ENCODE measurements around the gene ZNF565.
A peak's percentile ranks its signal among the peaks of the same experiment; 100 is the strongest.
"Not testable (repeated sequence)": the region's sequence is repeated elsewhere in the genome, so short reads cannot be mapped to it uniquely, and the experiment has no call there.

ZNF565 gene

DNA sequence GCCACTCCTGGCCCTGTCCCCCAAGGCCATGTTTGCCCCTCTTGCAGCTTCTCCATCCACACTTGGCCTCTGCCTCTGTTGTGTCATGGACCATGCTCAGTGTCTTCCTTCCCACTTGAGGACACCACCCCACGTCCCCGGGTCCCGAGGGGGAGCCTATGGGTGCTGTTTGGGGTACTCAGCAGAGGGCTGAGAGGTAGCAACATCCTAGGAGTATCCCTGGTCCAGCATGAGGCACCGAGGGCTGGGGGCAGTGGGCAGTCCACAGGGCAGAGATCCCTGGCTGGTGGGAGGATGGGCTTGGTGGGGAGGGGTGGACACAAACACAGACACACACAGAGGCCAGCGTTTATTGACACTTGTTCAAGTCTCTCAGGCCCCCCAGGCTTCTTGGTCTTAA, 63.9 kb downstream of the ZNF565 start:
- Mint-ChIP-seq H3K27me3 (ENCODE audit: low read depth) (no peaks in the 10 kb centered on the region), H3K4me1 (ENCODE audit: low read depth) (peaks cover 4% of the 10 kb centered on the region), H3K27ac (no peak overlapping the region), H3K4me3 (no peak overlapping the region), H3K9me3 (no peaks in the 10 kb centered on the region), H3K36me3 (ENCODE audit: low read depth) (peaks cover 45% of the 10 kb centered on the region)
- no peak for DNase-seq (ENCODE audit: low spot score)

DNA sequence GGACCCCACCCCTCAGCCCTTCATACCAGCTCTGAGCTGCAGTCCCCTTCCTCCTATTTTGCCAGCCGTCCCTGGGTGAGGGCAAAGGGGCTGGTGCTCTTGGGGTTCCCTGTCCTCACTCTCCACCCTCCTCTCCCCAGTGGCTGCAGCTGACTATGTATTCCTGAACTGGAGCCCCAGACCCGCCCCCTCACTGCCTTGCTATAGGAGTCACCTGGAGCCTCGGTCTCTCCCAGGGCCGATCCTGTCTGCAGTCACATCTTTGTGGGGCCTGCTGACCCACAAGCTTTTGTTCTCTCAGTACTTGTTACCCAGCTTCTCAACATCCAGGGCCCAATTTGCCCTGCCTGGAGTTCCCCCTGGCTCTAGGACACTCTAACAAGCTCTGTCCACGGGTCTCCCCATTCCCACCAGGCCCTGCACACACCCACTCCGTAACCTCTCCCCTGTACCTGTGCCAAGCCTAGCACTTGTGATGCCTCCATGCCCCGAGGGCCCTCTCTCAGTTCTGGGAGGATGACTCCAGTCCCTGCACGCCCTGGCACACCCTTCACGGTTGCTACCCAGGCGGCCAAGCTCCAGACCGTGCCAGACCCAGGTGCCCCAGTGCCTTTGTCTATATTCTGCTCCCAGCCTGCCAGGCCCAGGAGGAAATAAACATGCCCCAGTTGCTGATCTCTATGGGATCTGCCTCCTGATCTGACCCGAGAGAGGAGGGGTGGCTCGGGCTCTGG, 64.6 kb downstream of the ZNF565 start:
- H3K36me3 Mint-ChIP-seq (ENCODE audit: low read depth) = peaks cover 50% of the 10 kb centered on the region
- H3K27ac Mint-ChIP-seq = no peak overlapping the region
- peaks cover 4% of the 10 kb centered on the region for H3K4me1 Mint-ChIP-seq (ENCODE audit: low read depth)
- H3K9me3 Mint-ChIP-seq = no peaks in the 10 kb centered on the region
- H3K27me3 Mint-ChIP-seq (ENCODE audit: low read depth) = no peaks in the 10 kb centered on the region
- no peak overlapping the region for H3K4me3 Mint-ChIP-seq
- no peak for DNase-seq (ENCODE audit: low spot score)

DNA sequence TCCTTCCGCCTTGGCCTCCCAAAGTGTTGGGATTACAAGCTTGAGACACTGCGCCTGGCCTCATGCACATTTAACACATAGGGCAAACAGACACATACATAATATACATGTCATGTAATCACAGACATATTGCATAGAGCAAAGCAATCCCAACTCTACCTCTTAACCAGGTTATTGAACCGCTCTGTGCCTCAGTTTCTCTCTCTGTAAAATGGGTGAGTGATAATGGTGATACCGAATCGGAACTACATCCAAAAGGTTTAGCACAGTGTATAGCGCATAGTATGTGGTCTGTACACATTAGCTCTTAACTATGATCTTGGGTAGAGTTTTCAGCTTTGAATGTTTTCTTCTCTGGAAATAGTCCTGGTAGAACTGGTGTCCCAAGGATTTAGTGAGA, 69.8 kb downstream of the ZNF565 start:
- DNase-seq (ENCODE audit: low spot score) = no peak
- no peak overlapping the region for H3K27ac Mint-ChIP-seq
- no peak overlapping the region for H3K4me3 Mint-ChIP-seq
- H3K36me3 Mint-ChIP-seq (ENCODE audit: low read depth) = peaks cover 63% of the 10 kb centered on the region
- no peaks in the 10 kb centered on the region for H3K27me3 Mint-ChIP-seq (ENCODE audit: low read depth)
- H3K9me3 Mint-ChIP-seq = no peaks in the 10 kb centered on the region
- peaks cover 13% of the 10 kb centered on the region for H3K4me1 Mint-ChIP-seq (ENCODE audit: low read depth)

DNA sequence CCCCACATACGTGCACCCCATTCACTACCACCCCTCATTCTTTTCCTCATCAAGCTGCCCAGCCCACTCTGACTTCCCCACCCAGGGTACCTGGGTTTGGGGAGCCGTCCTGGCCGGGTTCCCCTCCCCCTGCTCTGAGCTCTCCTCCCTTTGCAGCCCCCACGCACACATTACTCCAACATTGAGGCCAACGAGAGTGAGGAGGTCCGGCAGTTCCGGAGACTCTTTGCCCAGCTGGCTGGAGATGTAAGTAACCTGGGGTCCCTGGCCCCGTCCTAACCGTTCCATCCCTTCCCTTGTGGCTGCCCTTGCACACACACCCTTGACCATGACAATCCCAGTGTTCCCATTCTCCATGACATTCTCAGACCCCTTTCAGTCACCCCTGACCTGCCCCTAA, 72.0 kb downstream of the ZNF565 start:
- no peak for DNase-seq (ENCODE audit: low spot score)
- H3K4me1 Mint-ChIP-seq (ENCODE audit: low read depth) = peaks cover 9% of the 10 kb centered on the region
- H3K27ac Mint-ChIP-seq = no peak overlapping the region
- H3K9me3 Mint-ChIP-seq = no peaks in the 10 kb centered on the region
- H3K27me3 Mint-ChIP-seq (ENCODE audit: low read depth) = no peaks in the 10 kb centered on the region
- peak overlapping the region; percentile 40 for H3K4me3 Mint-ChIP-seq
- peaks cover 49% of the 10 kb centered on the region for H3K36me3 Mint-ChIP-seq (ENCODE audit: low read depth)

DNA sequence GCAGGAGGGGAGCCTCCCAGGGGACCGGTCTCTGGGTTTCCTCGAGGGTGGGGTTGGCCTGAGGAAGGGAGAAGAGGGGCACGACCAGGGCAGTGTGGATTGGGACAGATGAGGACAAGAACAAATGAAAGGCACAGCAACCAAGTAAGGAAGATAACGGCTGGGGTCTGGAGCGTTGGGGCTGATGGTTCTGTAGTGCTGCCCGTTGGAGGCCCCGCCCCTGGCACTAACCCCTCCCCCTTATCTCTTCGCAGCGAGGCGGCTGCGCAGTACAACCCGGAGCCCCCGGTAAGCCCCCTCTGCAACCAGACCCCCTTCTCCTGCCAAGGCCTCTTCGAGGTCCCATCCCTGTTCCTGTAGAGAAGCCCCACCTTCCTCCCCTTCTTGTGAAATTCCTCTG, 72.4 kb downstream of the ZNF565 start:
- Mint-ChIP-seq H3K27me3 (ENCODE audit: low read depth) (no peaks in the 10 kb centered on the region), H3K4me3 (peak overlapping the region; percentile 87), H3K27ac (no peak overlapping the region), H3K4me1 (ENCODE audit: low read depth) (peaks cover 9% of the 10 kb centered on the region), H3K36me3 (ENCODE audit: low read depth) (peaks cover 47% of the 10 kb centered on the region), H3K9me3 (no peaks in the 10 kb centered on the region)
- no peak for DNase-seq (ENCODE audit: low spot score)

DNA sequence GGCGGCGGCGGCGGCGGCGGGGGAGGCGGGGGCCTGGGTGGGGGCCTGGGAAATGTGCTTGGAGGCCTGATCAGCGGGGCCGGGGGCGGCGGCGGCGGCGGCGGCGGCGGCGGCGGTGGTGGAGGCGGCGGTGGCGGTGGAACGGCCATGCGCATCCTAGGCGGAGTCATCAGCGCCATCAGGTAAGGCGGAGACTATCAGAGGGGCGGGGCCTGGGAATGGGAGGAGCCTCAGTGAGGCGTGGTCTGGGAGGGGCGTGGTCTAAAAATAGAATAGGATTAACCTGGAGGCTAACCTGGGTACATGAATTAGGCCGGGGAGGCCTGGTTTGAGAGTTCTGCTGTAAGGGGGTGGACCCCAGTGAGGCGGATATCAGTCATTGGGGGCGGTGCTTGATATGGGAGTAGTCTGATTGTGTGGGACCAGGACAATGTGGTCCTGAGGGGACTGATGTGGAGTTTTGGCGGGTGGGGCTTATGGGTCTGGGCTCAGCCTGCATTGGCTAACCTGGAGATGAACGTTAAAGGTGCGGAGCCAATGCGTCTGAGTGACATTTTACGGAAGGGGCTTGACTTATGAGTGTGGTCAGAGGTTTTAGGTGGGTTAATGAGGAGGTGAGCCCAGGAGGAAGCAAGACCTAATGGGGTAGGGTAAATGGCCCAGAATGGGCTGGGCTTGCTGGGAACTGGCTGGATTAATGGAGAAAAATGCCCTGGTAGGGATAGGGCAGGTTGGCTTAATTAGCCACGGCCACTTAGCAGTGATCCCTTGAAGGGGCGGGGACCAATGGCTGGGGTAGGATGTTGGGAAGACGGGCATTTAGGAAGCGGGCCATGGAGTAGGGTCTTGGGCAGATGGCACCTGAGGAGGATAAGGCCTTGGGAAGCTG, 73.2 kb downstream of the ZNF565 start:
- Mint-ChIP-seq H3K9me3 (no peaks in the 10 kb centered on the region), H3K36me3 (ENCODE audit: low read depth) (peaks cover 41% of the 10 kb centered on the region), H3K4me1 (ENCODE audit: low read depth) (peaks cover 14% of the 10 kb centered on the region)

DNA sequence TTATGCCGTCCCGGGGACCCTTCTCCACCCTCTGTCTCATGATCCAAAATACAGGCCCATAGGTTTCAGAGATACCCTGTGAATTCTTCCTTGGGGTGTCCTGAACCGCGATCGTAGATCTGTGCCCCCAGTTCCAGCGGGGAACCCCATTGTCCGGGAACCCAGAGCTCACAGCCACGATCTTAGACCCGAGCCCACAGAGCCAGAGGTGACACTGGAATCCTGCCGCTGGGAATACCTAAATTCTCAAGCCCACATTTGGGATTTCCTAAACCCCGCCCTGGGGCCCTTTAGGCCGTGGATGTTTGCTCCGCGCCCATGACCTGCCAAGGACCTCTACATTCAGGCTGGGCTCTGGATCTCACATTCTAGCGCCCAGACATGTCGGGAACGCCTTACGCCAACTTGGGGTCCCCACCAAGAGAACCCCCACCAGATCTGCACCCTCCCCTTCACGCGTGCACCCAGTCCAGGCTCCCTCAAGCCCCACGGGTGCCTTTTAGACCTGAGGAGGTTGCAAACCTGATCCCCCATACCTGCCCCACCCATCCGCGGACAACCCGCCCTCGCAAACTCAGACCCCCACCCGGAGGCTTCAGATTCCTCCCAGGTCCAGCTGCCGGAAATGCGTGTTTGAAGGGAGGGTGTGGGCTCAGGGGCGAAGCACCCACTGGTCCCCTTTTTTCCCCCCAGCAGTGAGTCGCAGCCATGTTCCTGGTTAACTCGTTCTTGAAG, 74.0 kb downstream of the ZNF565 start:
- Mint-ChIP-seq H3K4me1 (ENCODE audit: low read depth) (peaks cover 14% of the 10 kb centered on the region), H3K27me3 (ENCODE audit: low read depth) (no peaks in the 10 kb centered on the region), H3K36me3 (ENCODE audit: low read depth) (peaks cover 34% of the 10 kb centered on the region), H3K4me3 (peak overlapping the region; percentile 97), H3K27ac (peak overlapping the region; percentile 94), H3K9me3 (no peaks in the 10 kb centered on the region)
- DNase-seq (ENCODE audit: low spot score) = peak; percentile 33

More for the DNA sequence above, 73.2 kb downstream of the ZNF565 start:
- peak overlapping the region; percentile 94 for H3K27ac Mint-ChIP-seq
- H3K4me3 Mint-ChIP-seq = peak overlapping the region; percentile 97
- peak; percentile 87 for DNase-seq (ENCODE audit: low spot score)
- no peaks in the 10 kb centered on the region for H3K27me3 Mint-ChIP-seq (ENCODE audit: low read depth)

DNA sequence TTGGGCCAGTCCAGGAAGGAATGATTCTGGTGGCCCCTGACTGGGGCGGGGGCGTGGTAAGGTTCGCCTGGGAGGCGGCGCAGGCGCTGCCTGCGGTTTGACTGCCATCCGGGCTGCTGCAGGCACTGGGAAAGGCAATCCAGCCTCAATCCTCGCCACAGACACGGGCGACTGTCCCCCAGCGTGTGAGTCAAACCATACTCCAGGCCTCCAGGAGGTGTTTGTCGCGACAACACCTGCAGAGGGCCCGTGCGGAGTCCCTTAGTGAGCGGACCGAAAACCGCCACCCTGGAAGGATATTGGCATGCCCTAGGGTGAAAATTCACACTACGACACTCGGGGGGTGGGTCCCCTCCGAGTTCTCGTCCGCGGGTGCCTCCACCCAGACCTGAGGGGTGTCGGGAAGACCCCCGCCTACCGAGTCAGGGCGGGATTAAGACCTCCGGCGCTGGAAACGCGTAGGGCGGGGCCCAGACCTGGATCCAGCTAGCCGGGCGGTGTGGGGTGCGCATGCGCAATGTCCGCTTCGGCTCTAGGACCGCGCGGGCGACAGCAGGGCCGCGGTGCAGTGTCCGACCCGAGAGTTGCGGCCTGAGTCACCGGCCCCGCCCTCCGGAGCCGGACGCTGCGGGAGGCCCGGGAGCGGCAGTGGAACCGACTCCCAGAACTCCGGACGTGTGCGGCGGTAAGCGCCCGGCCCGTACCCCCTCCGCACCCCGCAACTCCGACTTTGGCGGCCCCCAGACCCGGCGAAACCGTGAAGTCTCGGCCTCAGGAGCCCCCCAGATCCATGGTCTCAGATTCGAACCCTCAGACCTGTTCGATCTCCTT, 74.8 kb downstream of the ZNF565 start, which contains the start of gene CAPNS1:
TSS of gene CAPNS1 (plus strand) at position 594 of the 831 bp plus-strand sequence. CDS start 946 bp downstream, outside the sequence.
- no peaks in the 10 kb centered on the region for H3K27me3 Mint-ChIP-seq (ENCODE audit: low read depth)
- H3K36me3 Mint-ChIP-seq (ENCODE audit: low read depth) = peaks cover 28% of the 10 kb centered on the region
- no peaks in the 10 kb centered on the region for H3K9me3 Mint-ChIP-seq
- H3K27ac Mint-ChIP-seq = peak within 1 kb of the TSS; percentile 94
- peak; percentile 97 for DNase-seq (ENCODE audit: low spot score)
- H3K4me1 Mint-ChIP-seq (ENCODE audit: low read depth) = peaks cover 14% of the 10 kb centered on the region
- H3K4me3 Mint-ChIP-seq = peak within 1 kb of the TSS; percentile 97

DNA sequence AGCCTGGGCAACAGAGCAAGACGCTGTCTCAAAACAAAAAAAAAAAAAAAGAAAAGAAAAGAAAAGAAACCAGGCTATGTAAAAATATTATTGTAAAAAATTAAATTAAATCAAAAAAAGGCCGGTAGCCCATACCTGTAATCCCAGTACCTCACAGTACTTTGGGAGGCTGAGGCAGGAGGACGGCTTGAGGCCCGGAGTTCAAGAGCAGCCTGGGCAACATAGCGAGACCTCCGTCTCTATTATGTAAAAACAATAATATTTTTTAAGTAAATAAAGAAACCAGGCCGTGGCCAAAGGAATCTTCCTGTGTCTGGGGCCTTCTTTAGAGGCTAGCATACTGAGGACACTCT, 75.4 kb downstream of the ZNF565 start:
- Mint-ChIP-seq H3K27ac (peak overlapping the region; percentile 94), H3K4me1 (ENCODE audit: low read depth) (peaks cover 14% of the 10 kb centered on the region), H3K36me3 (ENCODE audit: low read depth) (peaks cover 25% of the 10 kb centered on the region), H3K4me3 (peak overlapping the region; percentile 97), H3K27me3 (ENCODE audit: low read depth) (no peaks in the 10 kb centered on the region), H3K9me3 (no peaks in the 10 kb centered on the region)
- no peak for DNase-seq (ENCODE audit: low spot score)

DNA sequence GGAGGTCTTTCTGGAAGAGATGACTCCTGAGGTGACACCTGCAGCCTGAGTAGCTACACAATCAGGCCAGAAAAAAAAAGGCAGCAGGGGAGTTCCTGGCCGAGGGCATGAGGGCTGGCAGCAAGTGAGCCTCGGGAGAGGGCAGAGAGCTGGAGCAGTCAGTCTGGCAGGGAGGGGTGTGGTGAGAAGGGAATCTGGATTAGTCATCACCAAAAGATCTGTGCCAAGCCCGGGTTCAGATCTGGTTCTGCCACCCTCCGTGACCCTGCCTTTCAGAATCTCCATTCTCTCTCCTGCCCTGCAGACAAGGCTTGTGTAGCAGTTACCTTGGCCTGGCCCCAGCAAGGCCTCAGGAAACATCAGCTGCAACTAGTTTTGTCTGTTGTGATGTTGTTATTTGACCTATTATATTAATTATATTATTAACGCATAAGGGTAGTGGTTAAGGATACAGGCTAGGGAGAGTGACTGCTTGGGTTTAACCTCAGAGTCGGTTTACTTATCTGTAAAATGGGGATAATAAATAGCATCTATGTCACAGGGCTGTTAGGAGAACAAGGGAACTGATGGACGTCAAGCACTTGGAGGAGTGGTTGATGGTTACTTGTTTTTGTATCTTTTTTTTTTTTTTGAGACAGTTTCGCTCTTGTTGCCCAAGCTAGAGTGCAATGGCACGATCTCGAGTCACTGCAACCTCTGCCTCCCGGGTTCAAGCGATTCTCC, 77.3 kb downstream of the ZNF565 start:
- peaks cover 21% of the 10 kb centered on the region for H3K4me1 Mint-ChIP-seq (ENCODE audit: low read depth)
- peak overlapping the region; percentile 27 for H3K27ac Mint-ChIP-seq
- no peaks in the 10 kb centered on the region for H3K9me3 Mint-ChIP-seq
- no peaks in the 10 kb centered on the region for H3K27me3 Mint-ChIP-seq (ENCODE audit: low read depth)
- no peak for DNase-seq (ENCODE audit: low spot score)
- H3K36me3 Mint-ChIP-seq (ENCODE audit: low read depth) = peaks cover 16% of the 10 kb centered on the region
- no peak overlapping the region for H3K4me3 Mint-ChIP-seq

DNA sequence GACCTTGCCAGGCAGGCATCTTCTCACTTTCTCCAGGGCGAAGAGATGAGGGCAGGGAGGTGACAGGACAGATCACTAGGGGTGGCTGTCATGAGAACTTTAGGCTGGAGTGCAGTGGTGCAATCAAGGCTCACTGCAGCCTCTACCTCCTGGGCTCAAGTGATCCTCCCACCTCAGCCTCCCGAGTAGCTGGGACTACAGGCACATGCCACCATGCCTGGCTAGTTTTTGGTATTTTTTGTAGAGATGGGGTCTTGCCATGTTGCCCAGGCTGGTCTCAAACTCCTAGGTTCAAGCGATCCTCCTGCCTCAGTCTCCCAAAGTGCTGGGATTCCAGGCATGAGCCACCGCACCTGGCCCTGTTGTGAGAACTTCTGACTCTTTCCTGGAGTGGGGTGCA, 79.6 kb downstream of the ZNF565 start:
- not testable (repeated sequence) for H3K36me3 Mint-ChIP-seq (ENCODE audit: low read depth)

More for the DNA sequence above, 79.6 kb downstream of the ZNF565 start:
- not testable (repeated sequence) for DNase-seq (ENCODE audit: low spot score); H3K27me3 Mint-ChIP-seq (ENCODE audit: low read depth); H3K4me3 Mint-ChIP-seq; H3K27ac Mint-ChIP-seq; H3K9me3 Mint-ChIP-seq
- peaks cover 17% of the 10 kb centered on the region for H3K4me1 Mint-ChIP-seq (ENCODE audit: low read depth)

Data from T-helper 2 cell treated with Interferon-gamma antibody and Interleukin-4, amounts not matched to agents 5 μg/mL and 100 μg/mL, for 36 hours (primary cell).